HepG2 (cell line): Measurements from ENCODE around the gene PRR36. TPM values are rescaled to one million over a fixed set of nuclear protein-coding genes. Genes with fewer than 3 reads are reported as not detected.

Source experiments
- ARNT2 ChIP-seq: sonication (generic); formaldehyde crosslinking; IDR thresholded peaks from 2 replicates; pipeline ENCODE4 v1.8.0; 2022; ENCODE audit warnings: mild to moderate bottlenecking, low read depth, missing genetic modification reagents, moderate library complexity
- CHD4 ChIP-seq: fragments of 200-600 bp; sonication (generic); IDR thresholded peaks from 2 replicates; pipeline ENCODE4 v1.7.0; 2017; ENCODE audit warnings: mild to moderate bottlenecking, low read length, borderline replicate concordance
- CSRNP2 ChIP-seq: sonication (generic); formaldehyde crosslinking; conservative IDR thresholded peaks from 2 replicates; pipeline ENCODE4 v1.8.0; 2022; ENCODE audit warnings: low read depth, missing genetic modification reagents
- FIP1L1 ChIP-seq: fragments of 200-400 bp; formaldehyde crosslinking; IDR thresholded peaks from 2 replicates; pipeline ENCODE4 v1.6.1; 2018; ENCODE audit warnings: low read depth, mild to moderate bottlenecking, low read length, moderate library complexity, borderline replicate concordance; ENCODE audit not compliant: insufficient read depth
- HDAC6 ChIP-seq: fragments of 200-600 bp; sonication (generic); IDR thresholded peaks from 2 replicates; pipeline ENCODE4 v1.7.0; 2017; ENCODE audit warnings: mild to moderate bottlenecking, antibody characterized with exemption, low read length, low read depth
- HOXA9 ChIP-seq: sonication (generic); formaldehyde crosslinking; IDR thresholded peaks from 2 replicates; pipeline ENCODE4 v1.8.1; 2022; ENCODE audit warnings: missing genetic modification reagents, mild to moderate bottlenecking, moderate library complexity, borderline replicate concordance
- KDM5B ChIP-seq: sonication (generic); formaldehyde crosslinking; IDR thresholded peaks from 2 replicates; pipeline ENCODE4 v1.4.0; 2020; ENCODE audit warnings: missing genetic modification reagents, mild to moderate bottlenecking, borderline replicate concordance
- MTA1 ChIP-seq: sonication (generic); formaldehyde crosslinking; IDR thresholded peaks from 2 replicates; pipeline ENCODE4 v1.4.0; 2020; ENCODE audit warnings: missing genetic modification reagents, mild to moderate bottlenecking, borderline replicate concordance
- PTBP1 ChIP-seq: fragments of 200-400 bp; formaldehyde crosslinking; IDR thresholded peaks from 2 replicates; pipeline ENCODE4 v1.6.1; 2018; ENCODE audit warnings: low read length, low read depth; ENCODE audit not compliant: poor library complexity, severe bottlenecking
- SRSF9 ChIP-seq: fragments of 200-400 bp; formaldehyde crosslinking; IDR thresholded peaks from 2 replicates; pipeline ENCODE4 v1.6.1; 2018; ENCODE audit warnings: borderline replicate concordance, mild to moderate bottlenecking, low read depth, low read length; ENCODE audit not compliant: insufficient read depth, poor library complexity, severe bottlenecking
- ZBTB33 ChIP-seq: sonication (generic); formaldehyde crosslinking; IDR thresholded peaks from 2 replicates; pipeline ENCODE4 v1.4.0; 2020; ENCODE audit warnings: missing genetic modification reagents
- ZNF513 ChIP-seq: sonication (generic); formaldehyde crosslinking; conservative IDR thresholded peaks from 2 replicates; pipeline ENCODE4 v1.5.0; 2020; ENCODE audit warnings: missing genetic modification reagents
- ZNF878 ChIP-seq: sonication (generic); formaldehyde crosslinking; IDR thresholded peaks from 2 replicates; pipeline ENCODE4 v1.8.1; 2023; ENCODE audit warnings: mild to moderate bottlenecking, missing genetic modification reagents, moderate library complexity
- polyA plus RNA-seq, 8 experiments: library from polyadenylated mRNA; depleted of rRNA in 3 of 8; stranded (reverse) in 7 of 8; unstranded in 1 of 8; fragments of >200 nt; fragmentation: Illumina TruSeq in 4 of 8; extraction: Trizol in 4 of 8; gene quantifications; 2 replicates each; pipeline versions ENCODE4 v1.2.1 to v1.2.3, GENCODE V29; 2011 to 2016; ENCODE audit warnings: low read depth in 4 of 8, missing spikeins in 1 of 8, mixed read lengths in 1 of 8; ENCODE audit not compliant: insufficient read depth in 1 of 8
- total RNA-seq, 5 experiments: library from RNA; depleted of rRNA; stranded (reverse); fragments of >200 nt; fragmentation: Illumina TruSeq; extraction: Trizol; gene quantifications; 2 replicates each; pipeline ENCODE4 v1.2.3, GENCODE V29; 2016; ENCODE audit warnings: low read depth in 1 of 5
- TF ChIP-seq, protein P1 (sequence below): sonication (generic); formaldehyde crosslinking; IDR thresholded peaks from 2 replicates; pipeline ENCODE4 v1.4.0; 2020; ENCODE audit warnings: missing genetic modification reagents
- TF ChIP-seq, protein P2 (sequence below): IDR thresholded peaks from 2 replicates; pipeline ENCODE4 v1.6.1; 2016
- TF ChIP-seq, protein P3 (sequence below): sonication (generic); formaldehyde crosslinking; IDR thresholded peaks from 2 replicates; pipeline ENCODE4 v1.9.0; 2021; ENCODE audit warnings: missing genetic modification reagents, borderline replicate concordance

The PRR36 gene
- total and polyA plus RNA-seq, 2 of the 13 experiments (the other 11 are each of a cell fraction or from before 2014, with no cell fraction given): 0.07 to 0.17 TPM

- TF ChIP-seq ZBTB33 (CRISPR knock-in tag) (peak; percentile 34; the same call in 1 of the 2 replicates), HOXA9 (peak; percentile 25; the same call in 1 of the 2 replicates), SRSF9 (no peak), ZNF513 (CRISPR knock-in tag) (no peak), CHD4 (no peak), PTBP1 (no peak), ZNF878 (CRISPR knock-in tag) (no peak), ARNT2 (CRISPR knock-in tag) (no peak), CSRNP2 (no peak), HDAC6 (no peak), FIP1L1 (no peak), MTA1 (CRISPR knock-in tag) (peak; percentile 27; the same call in 1 of the 2 replicates), KDM5B (CRISPR knock-in tag) (no peak)
- TF ChIP-seq, protein P1, sequence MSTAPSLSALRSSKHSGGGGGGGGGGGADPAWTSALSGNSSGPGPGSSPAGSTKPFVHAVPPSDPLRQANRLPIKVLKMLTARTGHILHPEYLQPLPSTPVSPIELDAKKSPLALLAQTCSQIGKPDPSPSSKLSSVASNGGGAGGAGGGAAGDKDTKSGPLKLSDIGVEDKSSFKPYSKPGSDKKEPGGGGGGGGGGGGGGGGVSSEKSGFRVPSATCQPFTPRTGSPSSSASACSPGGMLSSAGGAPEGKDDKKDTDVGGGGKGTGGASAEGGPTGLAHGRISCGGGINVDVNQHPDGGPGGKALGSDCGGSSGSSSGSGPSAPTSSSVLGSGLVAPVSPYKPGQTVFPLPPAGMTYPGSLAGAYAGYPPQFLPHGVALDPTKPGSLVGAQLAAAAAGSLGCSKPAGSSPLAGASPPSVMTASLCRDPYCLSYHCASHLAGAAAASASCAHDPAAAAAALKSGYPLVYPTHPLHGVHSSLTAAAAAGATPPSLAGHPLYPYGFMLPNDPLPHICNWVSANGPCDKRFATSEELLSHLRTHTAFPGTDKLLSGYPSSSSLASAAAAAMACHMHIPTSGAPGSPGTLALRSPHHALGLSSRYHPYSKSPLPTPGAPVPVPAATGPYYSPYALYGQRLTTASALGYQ: no peak
- TF ChIP-seq, protein P2, sequence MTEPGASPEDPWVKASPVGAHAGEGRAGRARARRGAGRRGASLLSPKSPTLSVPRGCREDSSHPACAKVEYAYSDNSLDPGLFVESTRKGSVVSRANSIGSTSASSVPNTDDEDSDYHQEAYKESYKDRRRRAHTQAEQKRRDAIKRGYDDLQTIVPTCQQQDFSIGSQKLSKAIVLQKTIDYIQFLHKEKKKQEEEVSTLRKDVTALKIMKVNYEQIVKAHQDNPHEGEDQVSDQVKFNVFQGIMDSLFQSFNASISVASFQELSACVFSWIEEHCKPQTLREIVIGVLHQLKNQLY (CRISPR knock-in tag): peak; percentile 80
- TF ChIP-seq, protein P3, sequence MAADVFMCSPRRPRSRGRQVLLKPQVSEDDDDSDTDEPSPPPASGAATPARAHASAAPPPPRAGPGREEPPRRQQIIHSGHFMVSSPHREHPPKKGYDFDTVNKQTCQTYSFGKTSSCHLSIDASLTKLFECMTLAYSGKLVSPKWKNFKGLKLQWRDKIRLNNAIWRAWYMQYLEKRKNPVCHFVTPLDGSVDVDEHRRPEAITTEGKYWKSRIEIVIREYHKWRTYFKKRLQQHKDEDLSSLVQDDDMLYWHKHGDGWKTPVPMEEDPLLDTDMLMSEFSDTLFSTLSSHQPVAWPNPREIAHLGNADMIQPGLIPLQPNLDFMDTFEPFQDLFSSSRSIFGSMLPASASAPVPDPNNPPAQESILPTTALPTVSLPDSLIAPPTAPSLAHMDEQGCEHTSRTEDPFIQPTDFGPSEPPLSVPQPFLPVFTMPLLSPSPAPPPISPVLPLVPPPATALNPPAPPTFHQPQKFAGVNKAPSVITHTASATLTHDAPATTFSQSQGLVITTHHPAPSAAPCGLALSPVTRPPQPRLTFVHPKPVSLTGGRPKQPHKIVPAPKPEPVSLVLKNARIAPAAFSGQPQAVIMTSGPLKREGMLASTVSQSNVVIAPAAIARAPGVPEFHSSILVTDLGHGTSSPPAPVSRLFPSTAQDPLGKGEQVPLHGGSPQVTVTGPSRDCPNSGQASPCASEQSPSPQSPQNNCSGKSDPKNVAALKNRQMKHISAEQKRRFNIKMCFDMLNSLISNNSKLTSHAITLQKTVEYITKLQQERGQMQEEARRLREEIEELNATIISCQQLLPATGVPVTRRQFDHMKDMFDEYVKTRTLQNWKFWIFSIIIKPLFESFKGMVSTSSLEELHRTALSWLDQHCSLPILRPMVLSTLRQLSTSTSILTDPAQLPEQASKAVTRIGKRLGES (CRISPR knock-in tag): no peak
Observed at GRCh38 chr19:7833225-7834099, 40.7 kb downstream of the PRR36 start (continued).
